GM19395 (cell line): Measurements from ENCODE around the gene GRM1.

ENCODE experiments used
- ATAC-seq: cut with Tn5 transposase; IDR thresholded peaks from one replicate; pipeline ENCODE4 v1.9.1; 2021; ENCODE audit warnings: mild to moderate bottlenecking, moderate library complexity; ENCODE audit not compliant: unreplicated experiment

Gene GRM1

DNA sequence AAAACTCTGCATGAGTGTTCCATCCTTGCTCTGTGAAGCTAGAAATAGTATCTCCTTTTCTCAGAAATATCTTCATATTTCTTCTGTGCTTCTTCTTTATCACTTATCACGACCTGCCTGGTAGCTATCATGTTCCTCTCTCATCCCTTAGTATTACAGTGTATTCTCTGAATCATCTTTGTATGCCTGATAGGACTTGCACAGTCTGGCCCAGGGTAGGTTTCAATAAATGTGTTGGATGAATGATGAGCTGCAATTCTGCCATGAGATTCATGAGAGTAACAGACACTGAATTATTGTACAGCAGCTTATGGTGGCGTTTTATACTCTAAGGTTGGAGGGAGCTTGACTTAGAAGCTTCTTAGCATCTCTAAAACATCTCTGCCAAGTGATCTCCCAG, 66.6 kb downstream of the GRM1 start:
- no peak for ATAC-seq

DNA sequence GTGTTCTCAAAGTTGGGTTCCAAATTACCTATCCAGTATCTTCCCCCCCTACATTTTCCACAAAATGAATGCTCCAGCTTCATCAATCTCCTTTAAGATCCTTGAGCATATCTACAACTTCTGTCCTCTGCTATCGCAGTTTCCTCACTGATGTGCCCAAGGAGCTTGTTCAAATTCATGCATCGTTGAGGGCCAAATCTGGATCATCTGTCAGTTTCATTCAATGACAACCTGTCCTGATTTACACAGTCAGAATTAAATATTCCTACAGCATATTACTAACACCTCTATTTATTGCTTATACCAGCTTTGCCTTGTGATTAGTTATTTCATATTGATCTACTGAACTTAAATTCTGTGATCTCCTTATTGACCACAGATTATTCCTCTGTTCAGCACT, 68.7 kb downstream of the GRM1 start:
- no peak for ATAC-seq

DNA sequence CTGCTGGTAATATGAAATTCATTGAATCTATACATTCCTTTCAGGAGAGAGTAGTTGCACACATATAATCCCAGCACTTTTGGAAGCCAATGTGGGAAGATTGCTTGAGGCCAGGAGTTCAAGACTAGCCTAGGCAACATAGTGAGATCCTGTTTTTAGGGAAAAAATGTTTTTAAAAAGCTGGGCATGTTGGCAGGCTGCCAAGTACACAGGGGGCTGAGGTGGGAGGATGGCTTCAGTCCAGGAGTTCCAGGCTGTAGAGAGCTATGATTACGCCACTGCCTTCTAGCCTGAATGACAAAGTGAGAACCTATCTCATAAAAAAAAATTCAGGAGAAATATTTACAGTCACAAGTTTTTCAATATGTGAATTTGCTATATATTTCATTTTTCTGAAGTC, 71.9 kb downstream of the GRM1 start:
- no peak for ATAC-seq

DNA sequence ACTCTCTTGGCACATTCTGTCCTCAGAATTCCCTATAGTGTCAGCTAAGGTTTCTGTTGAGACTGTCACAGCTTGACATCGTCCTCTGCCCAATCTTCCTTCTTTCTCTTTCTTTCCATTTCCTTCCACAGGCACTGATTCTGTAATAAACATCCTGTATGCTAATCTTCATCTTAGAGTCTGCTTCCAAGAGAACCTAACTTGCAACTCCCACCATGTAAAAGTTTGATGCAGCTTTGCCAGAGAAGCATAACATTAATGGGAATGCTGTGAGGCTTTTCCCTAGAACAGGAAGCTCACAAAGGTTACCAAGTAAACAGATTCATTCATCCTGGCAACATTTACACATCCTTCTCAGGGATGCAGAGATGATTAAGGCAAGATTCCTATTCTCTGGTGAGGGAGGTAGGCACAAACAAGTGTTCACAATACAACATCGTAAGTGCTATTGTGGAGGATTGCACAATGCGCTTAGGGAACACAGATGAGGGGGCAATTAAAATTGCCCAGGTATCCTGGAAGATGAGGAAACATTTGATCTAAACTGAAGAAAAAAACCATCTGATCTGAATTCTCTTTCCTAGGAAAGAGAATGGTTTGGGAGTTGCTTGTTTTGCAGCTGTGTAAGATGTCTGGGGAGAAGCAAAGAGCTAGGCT, 74.7 kb downstream of the GRM1 start:
- no peak for ATAC-seq

DNA sequence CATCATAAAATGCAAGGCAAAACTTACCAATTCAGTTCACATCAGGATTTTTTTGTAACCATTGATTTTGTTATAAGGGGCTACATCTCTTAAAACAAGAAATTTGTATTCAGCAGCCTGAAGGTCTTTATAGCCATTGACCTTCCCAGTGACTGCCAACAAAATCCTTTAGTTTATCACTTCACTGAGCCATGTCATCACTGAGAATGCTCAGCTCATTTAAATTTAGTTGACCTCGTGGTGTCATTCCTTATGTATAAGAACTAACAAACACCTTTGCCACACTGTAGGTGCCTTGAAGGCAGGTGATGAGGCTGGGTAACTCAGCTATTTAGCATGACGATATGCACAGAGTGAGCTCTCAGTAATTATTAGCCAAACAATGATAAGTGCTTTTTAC, 77.7 kb downstream of the GRM1 start:
- ATAC-seq: no peak

DNA sequence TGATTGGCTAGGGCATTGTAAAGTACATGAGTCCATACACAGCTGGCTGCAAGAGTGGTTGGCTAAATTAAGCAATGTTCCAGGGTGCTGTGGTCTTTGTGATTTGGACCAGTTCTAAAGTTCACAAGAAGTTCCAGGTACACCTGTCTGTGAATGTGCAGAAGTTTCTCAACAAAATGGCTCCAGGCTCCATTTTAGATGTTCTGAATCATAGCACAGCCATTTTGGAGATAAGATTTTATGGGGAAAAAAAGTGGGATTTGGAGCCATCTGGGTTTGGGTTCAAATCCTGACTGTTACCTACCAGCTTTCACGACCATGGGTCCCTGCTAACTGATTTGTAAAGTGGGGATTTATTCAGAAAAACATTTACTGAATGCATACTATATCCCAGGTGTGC, 82.1 kb downstream of the GRM1 start:
- ATAC-seq: no peak

DNA sequence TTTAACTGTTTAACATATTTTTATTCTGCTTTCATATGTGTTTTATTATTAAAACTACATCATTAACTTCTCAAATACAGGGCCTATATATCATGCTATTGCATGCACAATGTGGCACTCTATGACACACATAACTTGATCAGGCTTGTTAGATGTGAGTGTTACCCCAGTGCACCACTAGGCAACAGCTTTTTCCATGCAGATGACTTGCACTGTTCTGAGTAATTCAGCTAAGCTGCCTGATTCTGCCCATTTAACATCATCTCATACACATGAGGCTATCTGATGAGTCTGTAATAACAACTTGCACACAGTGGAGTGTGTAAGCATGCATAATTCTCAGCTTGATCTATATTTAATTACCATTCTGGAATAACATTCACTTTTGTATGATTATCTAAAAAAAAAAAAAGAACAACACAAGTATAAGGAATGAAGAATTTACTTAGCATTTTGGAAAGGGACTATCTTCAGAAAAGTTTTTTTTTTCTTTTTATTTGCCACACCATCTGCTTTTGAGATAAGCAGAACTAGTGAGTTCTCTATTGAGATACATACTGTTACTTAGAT, 83.1 kb downstream of the GRM1 start:
- no peak for ATAC-seq

DNA sequence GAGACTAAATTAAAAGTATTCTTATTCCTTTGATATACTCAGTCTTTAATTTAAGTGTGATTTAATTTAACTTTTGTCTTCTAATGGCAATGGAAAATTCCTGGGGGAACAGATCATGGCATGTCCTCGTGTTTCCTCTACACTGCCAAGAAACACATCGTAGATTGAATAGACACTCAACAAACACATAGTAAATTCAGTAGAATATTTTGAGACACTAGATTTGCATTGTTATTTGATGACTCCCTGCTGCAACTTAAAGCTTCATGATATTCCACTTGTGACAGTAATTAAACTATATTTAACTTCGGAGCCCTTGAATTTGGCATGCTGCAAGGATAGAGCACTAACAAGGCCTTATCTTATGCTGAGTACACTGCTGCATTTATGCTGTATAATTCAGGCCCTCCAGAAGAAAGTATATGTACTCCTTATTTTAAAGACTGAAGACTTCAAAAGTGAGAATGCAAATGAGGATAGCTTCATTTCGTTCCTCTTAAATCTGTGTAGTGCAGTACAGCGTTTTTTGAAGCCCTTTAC, 84.3 kb downstream of the GRM1 start:
- no peak for ATAC-seq

DNA sequence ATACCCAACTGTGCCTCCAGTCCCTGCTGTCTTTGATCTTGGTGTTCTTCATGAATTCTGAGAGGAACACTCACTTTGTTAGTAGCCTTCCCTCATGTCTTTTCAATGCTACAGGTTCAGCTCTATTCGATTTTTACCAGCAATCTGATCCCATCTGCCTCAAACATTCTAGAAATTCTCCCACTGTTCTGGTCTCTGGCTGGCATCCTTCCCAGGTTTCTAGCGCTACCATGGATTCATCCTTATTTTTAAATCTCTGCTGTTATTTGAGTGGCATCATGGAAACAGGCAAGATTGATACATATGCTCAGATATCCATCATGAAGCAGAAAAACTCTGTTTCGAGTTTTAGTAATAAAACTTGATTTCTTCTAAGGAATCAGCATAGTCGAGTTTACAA, 94.8 kb downstream of the GRM1 start:
- no peak for ATAC-seq

DNA sequence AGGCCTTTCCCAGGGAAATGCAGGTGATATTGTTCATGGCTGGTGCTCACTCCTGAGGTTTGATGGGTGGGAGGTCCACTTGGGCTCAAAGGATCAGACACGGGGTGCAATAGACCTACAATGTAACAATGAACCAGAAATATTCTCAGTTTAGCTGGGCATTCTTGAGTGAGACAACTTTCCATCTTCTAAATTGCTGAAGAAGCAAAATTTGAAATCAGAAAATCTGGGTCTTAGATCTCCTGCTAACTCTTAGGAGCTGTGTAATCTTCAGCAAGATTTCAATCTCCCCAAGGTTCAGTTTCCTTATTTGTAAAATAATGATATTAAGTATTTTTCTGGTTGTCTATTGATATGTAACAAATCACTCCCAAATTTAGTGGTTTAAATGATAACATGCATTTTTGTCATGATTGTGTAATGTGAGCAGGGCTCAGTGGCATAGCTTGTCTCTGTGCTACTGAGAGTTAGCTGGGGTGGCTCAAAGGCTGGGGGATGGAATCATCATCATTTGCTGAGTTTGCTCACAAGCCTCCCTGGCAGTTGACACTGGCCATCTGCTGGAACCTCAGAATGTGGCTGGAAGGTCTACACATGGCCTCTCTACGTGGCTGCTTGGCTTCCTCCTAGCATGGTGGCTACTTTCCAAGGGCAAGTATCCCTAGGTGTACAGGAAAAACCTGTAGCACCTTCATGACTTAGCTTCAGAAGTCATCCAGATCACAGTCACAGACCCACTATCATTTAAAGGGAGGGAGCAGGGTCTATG, 98.8 kb downstream of the GRM1 start:
- no peak for ATAC-seq

DNA sequence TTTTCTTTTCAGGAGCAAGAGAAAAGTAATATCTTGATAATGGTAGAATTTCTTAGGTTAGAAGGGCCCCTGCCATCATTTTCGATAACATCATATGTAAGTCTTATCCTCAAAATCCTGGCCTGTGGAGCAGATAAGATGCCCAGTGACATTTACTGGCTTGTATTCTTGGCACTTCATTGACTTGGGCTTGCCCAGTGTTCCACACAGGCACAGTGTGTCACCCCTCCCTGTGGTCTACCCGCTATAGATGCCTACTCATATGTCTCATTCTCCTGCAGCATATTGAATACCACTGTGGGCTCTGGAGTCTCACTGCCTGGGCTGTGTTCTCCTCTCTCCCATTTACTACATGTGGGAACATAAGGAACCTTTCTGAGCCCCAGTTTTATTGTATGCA, 105.0 kb downstream of the GRM1 start:
- no peak for ATAC-seq

DNA sequence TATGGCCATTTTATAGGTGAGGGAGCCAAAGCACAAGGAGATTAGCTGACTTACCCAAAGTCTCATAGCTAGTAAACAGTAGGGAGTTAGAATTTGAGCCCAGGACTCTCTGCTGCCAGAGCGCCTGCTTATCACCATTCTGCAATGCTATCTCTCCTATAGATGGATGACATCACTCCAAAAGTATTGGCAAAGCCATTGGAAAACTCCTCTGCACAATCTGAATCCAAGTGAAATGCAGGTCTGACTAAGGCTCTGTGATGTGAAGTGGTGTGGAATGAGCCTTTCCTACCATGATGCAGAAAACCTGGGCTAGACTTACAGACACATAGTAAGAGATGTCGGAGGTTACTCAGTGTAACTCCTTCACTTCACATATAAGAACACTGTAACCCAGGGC, 106.3 kb downstream of the GRM1 start:
- no peak for ATAC-seq

DNA sequence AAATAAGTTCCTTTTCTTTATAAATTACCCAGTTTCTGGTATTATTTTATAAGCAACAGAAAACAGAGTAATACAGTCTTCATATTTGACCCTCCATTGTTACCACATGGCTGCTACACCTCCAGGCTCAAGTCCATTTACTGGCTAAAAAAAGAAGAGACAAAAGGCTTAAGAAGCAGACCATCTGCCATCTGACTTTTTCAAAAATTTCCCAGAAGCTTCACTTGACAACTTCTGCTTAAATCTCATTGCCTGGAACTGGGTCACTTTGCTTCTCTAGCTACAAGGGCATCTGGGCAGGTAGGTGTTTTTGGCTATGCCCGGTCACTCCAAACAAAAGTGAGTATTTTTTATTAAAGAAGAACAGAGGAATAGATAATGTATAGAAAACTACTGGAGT, 118.0 kb downstream of the GRM1 start:
- ATAC-seq: no peak

DNA sequence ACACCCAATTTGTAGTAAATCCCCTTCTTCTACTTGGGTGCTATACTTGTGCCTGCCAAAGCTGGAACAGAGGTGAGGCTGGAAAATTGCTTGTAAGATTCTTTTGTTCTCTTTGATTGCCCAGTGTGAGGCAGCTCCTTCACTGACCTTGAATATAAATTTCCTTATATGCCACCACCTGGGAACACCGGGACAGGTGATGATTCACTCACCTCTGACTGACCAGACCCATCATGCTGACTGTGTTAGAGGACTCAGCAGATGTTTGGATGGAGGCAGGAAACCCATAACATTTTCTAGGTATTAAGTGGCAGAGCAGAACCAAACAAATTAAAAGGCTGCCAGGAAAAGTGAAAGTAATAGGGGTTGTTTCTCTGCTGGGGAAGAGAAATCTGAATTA, 120.9 kb downstream of the GRM1 start:
- ATAC-seq: no peak

DNA sequence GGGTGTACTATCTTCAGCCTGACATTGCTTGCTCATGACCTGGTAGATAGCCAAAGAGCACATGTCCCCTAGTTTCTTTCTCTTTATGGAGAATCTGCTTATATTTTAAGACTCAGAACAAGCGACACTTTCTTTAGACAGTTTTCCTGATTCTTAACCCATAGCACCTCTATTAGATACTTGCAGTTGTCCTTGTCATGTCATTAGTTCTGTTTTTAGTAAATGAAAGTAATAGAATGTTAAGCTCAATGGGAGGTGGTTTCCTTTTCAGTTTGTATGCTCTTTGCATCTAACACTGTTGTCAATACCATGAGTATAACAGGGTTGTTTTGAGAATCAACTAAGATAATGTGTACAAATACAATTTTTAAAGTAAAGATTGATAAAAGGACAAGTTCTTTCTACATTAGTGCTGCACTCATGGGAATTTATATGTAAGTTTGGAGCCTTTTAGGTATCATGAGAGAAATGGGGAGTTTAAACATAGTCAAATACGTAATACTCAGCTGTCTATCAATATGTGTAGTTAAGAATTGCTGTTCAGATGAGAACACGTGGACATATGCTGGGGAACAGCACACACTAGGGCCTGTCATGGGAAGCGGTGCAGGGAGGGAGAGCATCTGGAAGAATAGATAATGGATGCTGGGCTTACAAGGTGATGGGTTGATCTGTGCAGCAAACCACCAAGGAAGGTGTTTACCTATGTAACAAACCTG, 124.3 kb downstream of the GRM1 start:
- peak; percentile 99 for ATAC-seq

DNA sequence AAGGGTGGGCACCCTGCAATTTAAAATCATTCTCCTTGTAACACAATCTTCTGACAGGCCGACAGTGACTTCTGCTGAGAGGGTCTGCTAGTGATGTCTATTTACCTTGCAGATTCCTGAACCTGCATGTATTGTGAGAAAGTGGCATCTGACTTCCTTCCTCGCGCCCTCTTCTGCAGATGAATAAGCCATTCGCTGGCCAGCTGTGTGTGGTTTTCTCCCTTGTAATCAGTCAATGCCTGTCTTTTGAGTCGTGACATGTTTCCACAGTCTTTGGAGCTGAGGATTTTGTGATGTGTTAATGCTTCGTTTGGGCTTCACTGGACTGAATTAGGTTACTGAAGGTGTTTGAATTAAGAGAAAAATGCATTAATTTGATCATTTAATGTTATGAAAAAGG, 125.3 kb downstream of the GRM1 start:
- peak; percentile 33 for ATAC-seq

DNA sequence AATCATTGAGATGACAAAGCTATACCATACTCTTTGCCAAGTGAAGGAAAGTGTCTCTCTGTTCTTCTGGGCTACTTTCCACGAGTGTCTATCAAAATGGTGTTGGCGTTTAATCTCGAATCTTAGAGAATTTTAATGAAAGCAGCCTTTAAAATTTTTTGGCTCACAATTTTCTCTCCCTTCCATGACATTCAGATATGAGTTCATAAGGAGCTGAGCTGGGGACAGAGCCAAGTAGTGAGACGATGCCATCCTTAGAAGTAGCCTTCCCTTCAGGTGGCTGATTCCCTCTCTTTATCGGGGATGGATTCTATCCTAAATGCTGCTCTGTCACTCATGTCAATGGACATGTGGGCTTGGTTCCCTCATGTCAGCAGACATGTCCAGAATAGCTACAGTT, 132.8 kb downstream of the GRM1 start:
- no peak for ATAC-seq

DNA sequence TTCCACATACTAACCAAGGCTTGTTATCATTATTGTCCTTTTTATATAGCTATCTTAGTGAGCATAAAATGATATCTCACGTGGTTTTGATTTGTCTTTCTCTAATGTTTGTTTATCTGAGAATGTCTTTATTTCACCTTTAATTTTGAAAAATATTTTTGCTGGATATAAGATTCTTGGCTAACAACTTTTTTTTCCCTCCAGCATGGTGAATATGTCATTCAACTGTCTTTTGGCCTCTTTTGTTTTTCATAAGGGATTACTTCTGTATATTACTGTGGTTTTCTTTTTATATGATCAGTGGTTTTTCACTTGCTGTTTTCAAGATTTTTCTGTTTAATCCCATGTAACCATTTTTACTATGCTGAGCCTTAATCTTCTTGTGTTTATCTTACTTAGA, 141.0 kb downstream of the GRM1 start:
- no peak for ATAC-seq

DNA sequence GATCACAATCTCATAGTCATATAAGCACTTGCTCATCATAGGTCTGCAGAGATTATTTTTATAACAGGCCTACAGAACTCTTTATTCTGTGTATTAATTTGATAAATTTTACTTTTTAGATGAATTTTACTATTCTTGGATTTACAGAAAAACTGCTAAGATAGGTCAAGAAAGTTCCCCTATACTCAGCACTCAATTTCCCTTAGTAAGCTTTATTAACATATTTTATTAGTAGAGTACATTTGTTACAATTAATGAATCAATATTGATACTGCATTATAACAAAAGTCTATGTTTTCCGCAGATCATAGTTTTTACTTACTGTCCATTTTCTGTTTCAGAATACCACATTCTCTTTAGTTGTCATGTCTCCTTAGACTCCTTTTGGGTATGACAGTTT, 148.9 kb downstream of the GRM1 start:
- ATAC-seq: no peak

DNA sequence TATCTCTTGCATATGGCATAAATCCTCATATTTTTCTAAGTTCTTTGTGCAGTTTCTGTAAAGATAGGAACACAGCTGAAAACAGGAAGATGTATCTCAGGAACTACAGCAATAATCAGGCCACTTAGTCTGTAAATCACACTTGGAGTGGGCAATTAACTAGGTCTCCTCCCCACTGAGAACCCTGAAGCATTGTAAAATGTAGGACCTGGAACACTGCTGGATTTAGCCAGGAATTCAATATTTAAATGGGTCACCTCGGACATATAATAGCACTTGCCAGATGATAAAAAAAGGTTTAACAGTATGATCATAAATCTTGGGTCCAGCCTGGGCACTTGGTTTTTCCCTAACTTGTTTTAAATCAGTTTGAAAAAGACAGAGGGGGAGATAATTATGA, 155.0 kb downstream of the GRM1 start:
- no peak for ATAC-seq

DNA sequence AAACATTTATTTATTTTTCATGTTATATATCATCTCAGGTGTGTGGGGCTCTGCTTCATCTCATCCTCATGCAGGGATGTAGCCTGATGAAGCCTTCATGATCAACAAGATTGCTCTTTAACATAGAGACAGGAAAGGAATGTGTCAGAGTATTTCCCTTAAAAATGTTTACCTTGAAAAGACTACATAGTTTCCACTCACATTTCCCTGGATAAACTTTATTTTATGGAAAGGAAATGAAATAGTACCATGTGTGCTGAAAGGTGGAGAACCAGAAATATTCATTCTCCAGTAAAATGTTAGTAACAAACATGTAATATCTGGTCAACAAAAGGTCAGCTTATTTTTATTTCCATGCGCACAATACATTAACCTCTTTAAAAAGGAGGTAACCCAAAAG, 155.8 kb downstream of the GRM1 start:
- ATAC-seq: no peak

DNA sequence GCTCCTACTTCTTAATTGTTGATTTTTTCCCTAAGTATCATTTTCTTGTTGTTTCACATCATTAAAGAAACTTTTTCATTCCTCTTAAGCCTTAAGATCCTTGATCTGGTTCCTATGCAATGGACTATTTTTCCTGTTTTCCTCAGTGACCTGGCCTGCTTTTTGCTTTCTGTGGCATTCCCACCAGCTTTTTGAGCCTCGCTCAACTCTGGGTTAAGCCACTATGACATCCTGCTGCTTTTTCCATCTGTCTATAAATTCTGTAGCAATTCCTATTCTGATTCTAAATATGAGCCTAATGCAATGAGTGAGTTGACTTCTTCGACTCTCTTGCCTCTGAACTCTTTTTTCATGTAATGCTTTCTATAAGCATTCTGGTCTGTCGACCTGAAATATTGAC, 160.3 kb downstream of the GRM1 start:
- ATAC-seq: no peak
